Glutamatergic neuron (in vitro differentiated cells): ENCODE data around the gene TOP1. TPM values are rescaled to one million over a fixed set of nuclear protein-coding genes. Genes with fewer than 3 reads are reported as not detected.

Experiments
- DNase-seq: peaks from one replicate; pipeline ENCODE4 v3.0.0; 2022
- H3K27ac Mint-ChIP-seq: one replicate; pipeline ENCODE4 v1.8.0; 2020; ENCODE audit warnings: mild to moderate bottlenecking, mixed read lengths, inconsistent platforms; ENCODE audit not compliant: unreplicated experiment
- H3K27me3 Mint-ChIP-seq: one replicate; pipeline ENCODE4 v1.8.0; 2020; ENCODE audit warnings: mild to moderate bottlenecking, moderate library complexity, mixed read lengths, inconsistent platforms; ENCODE audit not compliant: unreplicated experiment
- H3K36me3 Mint-ChIP-seq: one replicate; pipeline ENCODE4 v1.8.0; 2020; ENCODE audit warnings: mild to moderate bottlenecking, mixed read lengths, inconsistent platforms; ENCODE audit not compliant: unreplicated experiment
- H3K4me1 Mint-ChIP-seq: one replicate; pipeline ENCODE4 v1.8.0; 2020; ENCODE audit warnings: mild to moderate bottlenecking, low read depth, mixed read lengths, inconsistent platforms; ENCODE audit not compliant: unreplicated experiment
- H3K4me3 Mint-ChIP-seq: one replicate; pipeline ENCODE4 v1.8.0; 2020; ENCODE audit warnings: mild to moderate bottlenecking, mixed read lengths, inconsistent platforms; ENCODE audit not compliant: unreplicated experiment
- H3K9me3 Mint-ChIP-seq: one replicate; pipeline ENCODE4 v1.8.0; 2020; ENCODE audit warnings: mild to moderate bottlenecking, moderate library complexity, mixed read lengths, inconsistent platforms; ENCODE audit not compliant: unreplicated experiment
- total RNA-seq: library from RNA; stranded (reverse); fragmentation: NEBNext Ultra II Directional; extraction: Animal tissue kit (Norgen Biotek cat#: 25700); gene quantifications from one replicate; pipeline ENCODE4 v1.2.1, GENCODE V29; 2021; ENCODE audit not compliant: unreplicated experiment
- TF ChIP-seq, protein P1 (sequence below): fragments of 200-600 bp; sonication (generic); IDR thresholded peaks from one replicate; pipeline ENCODE4 v1.5.0; 2021; ENCODE audit not compliant: partially characterized antibody, unreplicated experiment

Gene TOP1
- total RNA-seq, 1 donor from 2014 or later = 68.7 TPM

DNA sequence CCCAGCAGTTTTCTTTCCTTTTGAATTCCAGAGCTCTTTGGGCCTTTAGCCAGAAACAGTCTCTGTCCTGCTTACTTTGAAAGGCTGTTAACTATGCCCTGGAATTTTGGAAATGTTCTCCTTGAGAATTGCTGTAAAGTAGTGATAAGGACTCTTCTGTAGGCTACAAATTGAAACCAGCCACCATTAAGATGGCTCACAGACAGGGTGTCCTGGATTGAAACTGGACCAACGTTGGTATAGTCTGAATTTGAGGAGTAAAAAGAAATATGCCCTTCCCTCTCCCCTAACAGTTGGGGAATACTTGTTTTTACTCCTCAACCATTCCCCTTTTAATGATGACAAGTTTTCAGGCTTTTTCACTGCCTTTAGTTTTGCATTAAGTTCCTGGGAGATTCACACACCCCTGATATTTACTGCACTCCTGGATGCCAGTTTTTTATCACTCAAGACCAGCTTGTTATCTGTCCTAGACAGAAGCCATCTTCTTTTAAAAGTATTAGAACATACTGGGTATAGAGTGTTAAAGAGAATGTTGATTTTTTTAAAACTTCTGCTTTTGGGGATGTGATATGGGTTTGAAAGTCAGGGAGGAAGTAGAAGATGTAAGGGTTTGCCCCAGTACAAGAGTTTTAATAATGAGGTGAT, 21.9 kb downstream of the TOP1 start:
- peaks cover 47% of the 10 kb centered on the region for H3K4me1 Mint-ChIP-seq
- no peaks in the 10 kb centered on the region for H3K27me3 Mint-ChIP-seq
- TF ChIP-seq, protein P1, sequence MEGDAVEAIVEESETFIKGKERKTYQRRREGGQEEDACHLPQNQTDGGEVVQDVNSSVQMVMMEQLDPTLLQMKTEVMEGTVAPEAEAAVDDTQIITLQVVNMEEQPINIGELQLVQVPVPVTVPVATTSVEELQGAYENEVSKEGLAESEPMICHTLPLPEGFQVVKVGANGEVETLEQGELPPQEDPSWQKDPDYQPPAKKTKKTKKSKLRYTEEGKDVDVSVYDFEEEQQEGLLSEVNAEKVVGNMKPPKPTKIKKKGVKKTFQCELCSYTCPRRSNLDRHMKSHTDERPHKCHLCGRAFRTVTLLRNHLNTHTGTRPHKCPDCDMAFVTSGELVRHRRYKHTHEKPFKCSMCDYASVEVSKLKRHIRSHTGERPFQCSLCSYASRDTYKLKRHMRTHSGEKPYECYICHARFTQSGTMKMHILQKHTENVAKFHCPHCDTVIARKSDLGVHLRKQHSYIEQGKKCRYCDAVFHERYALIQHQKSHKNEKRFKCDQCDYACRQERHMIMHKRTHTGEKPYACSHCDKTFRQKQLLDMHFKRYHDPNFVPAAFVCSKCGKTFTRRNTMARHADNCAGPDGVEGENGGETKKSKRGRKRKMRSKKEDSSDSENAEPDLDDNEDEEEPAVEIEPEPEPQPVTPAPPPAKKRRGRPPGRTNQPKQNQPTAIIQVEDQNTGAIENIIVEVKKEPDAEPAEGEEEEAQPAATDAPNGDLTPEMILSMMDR = no peak
- no peaks in the 10 kb centered on the region for H3K9me3 Mint-ChIP-seq
- H3K27ac Mint-ChIP-seq = no peak overlapping the region
- DNase-seq = no peak
- no peaks in the 10 kb centered on the region for H3K36me3 Mint-ChIP-seq
- H3K4me3 Mint-ChIP-seq = no peak overlapping the region

DNA sequence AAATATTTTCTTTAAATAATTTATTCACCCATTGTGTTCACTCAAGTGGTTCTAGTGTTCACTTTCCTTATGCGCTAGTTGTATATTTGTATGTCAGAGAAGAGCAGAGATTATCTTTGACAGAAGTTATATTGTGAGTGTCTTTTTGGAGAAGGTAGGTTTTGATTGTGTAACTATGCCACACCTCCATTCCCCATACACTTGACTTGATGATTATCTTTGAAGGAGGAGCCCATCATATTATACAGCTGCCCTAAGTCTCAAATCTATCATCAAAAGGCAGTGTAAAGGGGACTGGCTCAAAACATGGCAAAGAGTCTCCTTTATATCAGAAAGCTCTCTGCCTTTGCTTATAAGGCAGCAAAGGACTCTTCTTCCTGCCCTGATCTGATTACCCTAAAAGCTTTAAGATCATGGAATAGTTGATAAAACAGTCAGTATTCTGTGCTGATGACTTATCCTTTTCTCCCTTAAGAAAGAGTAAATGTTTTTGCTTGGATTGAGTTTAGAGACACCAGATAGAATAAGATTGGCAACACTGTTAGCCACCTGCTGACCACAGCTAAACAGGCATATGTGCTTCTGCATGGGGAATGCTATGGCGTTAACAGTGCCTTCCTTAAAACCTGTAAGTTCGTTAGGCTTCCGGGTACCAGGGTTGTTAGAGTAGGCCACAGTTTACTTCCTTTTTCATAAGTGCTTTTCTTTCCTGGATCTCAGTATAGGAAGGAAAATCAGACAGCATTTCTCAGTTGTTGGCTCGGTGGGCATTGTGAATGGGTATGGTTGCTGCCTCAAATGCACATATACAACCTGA, 22.6 kb downstream of the TOP1 start:
- H3K27me3 Mint-ChIP-seq = no peaks in the 10 kb centered on the region
- DNase-seq = no peak
- H3K36me3 Mint-ChIP-seq = no peaks in the 10 kb centered on the region
- H3K4me1 Mint-ChIP-seq = peaks cover 51% of the 10 kb centered on the region
- no peak overlapping the region for H3K27ac Mint-ChIP-seq
- no peak overlapping the region for H3K4me3 Mint-ChIP-seq
- TF ChIP-seq, protein P1 = no peak
- H3K9me3 Mint-ChIP-seq = no peaks in the 10 kb centered on the region

DNA sequence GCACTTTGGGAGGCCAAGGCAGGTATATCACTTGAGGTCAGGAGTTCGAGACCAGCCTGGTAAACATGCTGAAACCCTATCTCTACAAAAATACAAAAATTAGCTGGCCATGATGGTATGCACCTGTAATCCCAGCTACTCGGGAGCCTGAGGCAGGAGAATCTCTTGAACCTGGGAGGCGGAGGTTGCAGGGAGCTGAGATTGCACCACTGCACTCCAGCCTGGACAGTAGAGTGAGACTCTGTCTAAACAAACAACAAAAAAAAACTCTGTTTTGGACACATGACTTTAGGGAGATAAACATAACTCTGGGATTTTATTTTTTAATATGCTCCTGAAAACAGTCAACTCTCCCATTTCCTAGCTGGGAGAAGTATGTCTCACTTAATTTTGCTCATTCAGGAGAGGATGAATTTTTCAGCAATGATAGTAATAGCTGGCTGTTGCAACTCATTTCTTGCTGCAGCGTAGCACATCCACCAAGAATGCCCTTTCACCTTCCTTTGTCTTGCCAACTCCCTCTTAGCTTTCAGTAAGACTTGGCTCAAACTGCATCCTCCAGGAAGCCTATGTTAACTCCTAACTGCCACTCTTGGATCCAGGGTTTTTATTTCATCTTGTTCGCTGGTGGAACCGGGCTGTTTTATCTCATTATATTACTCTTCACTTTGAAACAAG, 24.3 kb downstream of the TOP1 start:
- H3K4me1 Mint-ChIP-seq = peaks cover 42% of the 10 kb centered on the region
- no peak overlapping the region for H3K4me3 Mint-ChIP-seq
- TF ChIP-seq, protein P1 = no peak
- no peaks in the 10 kb centered on the region for H3K9me3 Mint-ChIP-seq
- H3K27ac Mint-ChIP-seq = no peak overlapping the region
- no peaks in the 10 kb centered on the region for H3K27me3 Mint-ChIP-seq
- no peaks in the 10 kb centered on the region for H3K36me3 Mint-ChIP-seq
- no peak for DNase-seq

DNA sequence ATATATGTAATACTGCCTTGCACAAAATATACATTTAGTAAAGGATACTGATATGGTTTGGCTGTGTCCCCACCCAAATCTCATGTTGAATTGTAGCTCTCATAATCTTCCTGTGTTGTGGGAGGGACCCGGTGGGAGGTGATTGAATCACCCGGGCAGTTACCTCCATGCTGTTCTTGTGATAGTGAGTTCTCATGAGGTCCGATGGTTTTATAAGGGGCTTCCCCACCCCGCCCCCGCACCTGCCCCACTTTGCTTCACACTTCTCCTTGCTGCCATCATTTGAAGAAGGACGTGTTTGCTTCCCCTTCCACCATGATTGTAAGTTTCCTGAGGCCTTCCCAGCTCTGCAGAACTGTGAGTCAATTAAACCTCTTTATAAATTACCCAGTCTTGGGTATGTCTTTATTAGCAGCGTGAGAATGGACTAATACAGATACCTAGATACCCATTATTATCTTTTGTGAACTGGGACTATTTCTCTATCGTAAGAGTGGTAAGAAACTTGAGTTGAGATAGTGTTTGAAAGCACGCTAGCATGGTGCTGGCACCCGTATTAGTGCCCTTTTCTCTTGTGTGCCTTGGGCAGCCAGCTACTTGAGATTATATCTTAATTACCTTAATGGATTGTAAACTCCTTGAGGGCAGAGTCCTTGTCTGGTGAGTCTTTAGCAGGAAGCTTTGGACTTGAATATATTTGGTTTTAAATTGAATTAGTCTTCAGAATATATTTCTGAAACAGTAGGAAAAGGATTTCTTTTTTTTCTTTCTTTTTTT, 25.6 kb downstream of the TOP1 start:
- Mint-ChIP-seq H3K4me3 (no peak overlapping the region), H3K4me1 (peaks cover 48% of the 10 kb centered on the region), H3K36me3 (no peaks in the 10 kb centered on the region), H3K9me3 (peaks cover 3% of the 10 kb centered on the region), H3K27me3 (peaks cover 3% of the 10 kb centered on the region), H3K27ac (no peak overlapping the region)
- TF ChIP-seq, protein P1 = no peak
- no peak for DNase-seq
